HG03457 (cell line): ENCODE data around the gene CEACAM21.

Experiments used
- ATAC-seq: cut with Tn5 transposase; IDR thresholded peaks from one replicate; pipeline ENCODE4 v1.9.1; 2021; ENCODE audit warnings: moderate number of reproducible peaks; ENCODE audit not compliant: unreplicated experiment

CEACAM21 gene

GRCh38 chr19:41616792-41617621, 41.0 kb downstream of the CEACAM21 start:
- no peak for ATAC-seq

DNA sequence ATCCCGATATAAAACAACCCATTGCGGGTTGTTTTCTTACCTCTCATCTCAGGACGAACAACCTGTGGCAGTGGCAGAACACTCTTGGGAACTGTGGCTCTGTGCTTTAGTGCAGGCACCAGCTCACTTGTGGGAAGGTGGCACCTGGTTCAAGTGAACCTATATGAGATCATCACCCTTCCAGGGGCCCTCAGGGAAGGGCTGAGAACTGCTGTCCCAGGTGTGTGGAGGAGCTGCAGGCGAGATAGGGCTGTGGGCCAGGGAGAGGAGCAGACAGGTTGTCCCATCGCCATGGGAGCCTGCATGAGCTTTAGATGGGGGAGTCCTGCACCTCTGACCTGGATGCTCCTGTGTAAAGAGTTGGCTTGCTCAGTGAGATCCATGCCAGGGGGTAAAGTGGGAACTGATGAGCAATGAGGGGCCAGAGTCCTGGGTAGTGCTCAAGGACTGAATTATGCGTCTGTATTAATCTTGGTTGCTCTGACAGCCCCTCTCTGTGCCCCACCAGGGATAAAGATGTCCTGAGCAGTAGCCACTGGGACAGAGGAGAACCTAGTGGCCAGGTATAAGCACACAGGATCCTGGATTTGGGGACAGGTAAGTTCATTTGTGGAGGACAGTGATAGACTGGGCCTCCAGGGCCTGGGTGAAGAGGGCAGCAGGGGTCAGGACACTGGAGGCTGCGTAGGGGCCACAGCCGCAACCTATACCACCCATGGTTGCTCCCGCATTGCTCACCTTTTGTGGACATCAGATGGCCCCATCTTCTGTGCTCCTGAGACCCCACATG, 42.2 kb downstream of the CEACAM21 start:
- ATAC-seq = no peak

GRCh38 chr19:41619018-41619556, 43.1 kb downstream of the CEACAM21 start:
- no peak for ATAC-seq

GRCh38 chr19:41620171-41620570, 44.2 kb downstream of the CEACAM21 start:
- no peak for ATAC-seq

DNA sequence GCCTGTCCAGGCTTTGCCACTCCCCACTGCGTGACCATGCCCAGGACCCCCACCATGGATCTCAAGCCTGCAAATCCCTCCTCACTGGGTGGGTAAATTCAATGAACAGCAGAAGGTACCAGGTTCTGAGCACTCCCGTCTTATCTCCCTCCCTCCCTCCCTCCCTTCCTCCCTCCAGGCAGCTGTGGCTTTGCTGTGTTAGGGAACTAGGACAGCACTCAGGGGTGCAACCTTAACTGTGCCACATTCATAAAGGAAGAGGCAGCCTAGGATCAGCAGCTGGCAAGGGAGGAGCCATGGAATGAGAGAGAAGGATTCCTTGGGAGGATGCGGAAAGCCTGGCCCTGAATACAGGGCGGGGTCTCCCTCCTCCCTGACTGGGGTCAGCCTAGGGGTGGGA, 45.3 kb downstream of the CEACAM21 start:
- ATAC-seq = no peak

GRCh38 chr19:41621654-41622053, 45.7 kb downstream of the CEACAM21 start:
- ATAC-seq = no peak

DNA sequence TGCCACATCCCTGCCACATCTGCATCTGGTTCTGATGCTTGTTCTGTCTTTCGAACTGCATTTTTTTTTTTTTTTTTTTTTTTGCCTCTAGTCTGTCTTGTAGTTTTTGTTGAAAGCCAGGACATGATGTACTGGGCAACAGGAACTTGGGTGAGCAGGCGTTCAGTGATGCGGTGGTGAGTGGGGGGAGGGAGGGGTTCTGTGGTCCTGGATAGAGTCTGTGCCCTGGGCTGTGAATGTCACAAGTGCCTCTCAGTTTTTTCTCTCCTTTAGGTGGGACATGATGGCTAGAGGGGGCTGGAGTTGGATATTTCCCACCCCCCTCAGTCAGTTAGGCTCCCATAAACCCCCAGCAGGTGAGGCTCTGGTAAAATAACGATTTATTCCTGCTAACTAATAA, 47.4 kb downstream of the CEACAM21 start:
- no peak for ATAC-seq

DNA sequence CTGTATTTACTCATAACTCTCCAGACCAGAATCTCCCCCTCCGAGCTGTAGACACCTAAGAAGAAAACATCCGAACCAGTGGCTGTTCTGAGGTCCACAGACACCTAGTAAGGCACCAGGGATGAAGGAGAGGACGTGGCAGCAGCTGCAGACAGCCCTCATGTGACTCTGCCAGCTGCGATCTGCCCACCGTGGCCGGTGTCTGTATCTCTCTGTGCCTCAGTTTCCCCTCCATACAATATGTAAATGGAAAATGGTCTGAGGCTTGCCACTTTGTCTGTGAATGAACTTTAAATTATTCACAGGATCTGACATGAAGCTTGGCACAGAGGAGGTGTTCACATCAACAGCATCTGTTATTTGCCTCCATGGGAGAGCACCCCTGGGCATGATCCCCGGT, 48.5 kb downstream of the CEACAM21 start:
- no peak for ATAC-seq

GRCh38 chr19:41624937-41625336, 49.0 kb downstream of the CEACAM21 start:
- no peak for ATAC-seq

- ATAC-seq = no peak
These were observed 50.3 kb downstream of the CEACAM21 start for GRCh38 chr19:41626278-41626677.

GRCh38 chr19:41626877-41627276, 50.9 kb downstream of the CEACAM21 start, which contains the start of gene CEACAM4:
Gene CEACAM4, minus strand, starts transcription at chr19:41627074. Its CDS starts 111 bp downstream, at chr19:41626963.
- no peak for ATAC-seq

- ATAC-seq = no peak
These were observed 52.2 kb downstream of the CEACAM21 start for GRCh38 chr19:41627966-41628675.
